ENCODE data around the gene TFAP2E.
A peak's percentile ranks its signal among the peaks of the same experiment; 100 is the strongest.

TFAP2E gene

DNA sequence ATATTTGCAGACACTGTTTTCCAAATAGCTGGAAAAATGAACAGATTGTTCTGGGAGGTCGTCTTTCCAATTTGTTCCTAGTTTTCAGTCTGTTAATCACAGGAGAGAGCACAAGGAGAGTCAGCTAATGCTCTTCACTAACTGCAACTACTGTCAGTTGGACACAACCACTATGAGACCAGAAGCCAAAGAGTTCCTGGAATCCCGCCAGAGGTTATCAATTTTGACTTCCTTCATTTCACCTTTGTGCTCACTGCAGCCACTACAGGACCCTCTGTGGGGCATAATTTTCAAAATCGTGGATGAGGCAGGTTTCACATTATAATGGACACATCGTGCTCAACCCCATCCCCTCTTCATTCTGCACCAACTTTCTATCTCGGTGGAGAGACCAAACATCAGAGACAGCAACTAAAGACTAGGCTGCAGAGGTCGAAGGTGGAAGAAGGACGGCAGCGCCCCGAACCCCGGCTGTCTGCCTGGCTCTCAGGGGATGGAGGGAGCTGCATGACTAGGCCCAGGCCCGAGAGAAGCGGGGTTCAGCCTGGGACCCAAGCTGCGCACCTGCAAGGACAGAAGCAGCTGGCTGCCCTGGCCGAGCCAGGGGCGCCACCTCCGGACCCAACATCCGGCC is 16.5 kb upstream of the TFAP2E start:
- no peak for DNase-seq (ENCODE audit: low read depth)
- TF ChIP-seq, protein P1, sequence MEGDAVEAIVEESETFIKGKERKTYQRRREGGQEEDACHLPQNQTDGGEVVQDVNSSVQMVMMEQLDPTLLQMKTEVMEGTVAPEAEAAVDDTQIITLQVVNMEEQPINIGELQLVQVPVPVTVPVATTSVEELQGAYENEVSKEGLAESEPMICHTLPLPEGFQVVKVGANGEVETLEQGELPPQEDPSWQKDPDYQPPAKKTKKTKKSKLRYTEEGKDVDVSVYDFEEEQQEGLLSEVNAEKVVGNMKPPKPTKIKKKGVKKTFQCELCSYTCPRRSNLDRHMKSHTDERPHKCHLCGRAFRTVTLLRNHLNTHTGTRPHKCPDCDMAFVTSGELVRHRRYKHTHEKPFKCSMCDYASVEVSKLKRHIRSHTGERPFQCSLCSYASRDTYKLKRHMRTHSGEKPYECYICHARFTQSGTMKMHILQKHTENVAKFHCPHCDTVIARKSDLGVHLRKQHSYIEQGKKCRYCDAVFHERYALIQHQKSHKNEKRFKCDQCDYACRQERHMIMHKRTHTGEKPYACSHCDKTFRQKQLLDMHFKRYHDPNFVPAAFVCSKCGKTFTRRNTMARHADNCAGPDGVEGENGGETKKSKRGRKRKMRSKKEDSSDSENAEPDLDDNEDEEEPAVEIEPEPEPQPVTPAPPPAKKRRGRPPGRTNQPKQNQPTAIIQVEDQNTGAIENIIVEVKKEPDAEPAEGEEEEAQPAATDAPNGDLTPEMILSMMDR (IDR thresholded peaks at IDR 0.05; ENCODE audit: control insufficient read depth, extremely low read depth, insufficient read depth) = peak; percentile 17; the same call in 1 of the 2 replicates
- H3K4me3 ChIP-seq (ENCODE audit: low read depth, low read length) = peak overlapping the region; percentile 92

DNA sequence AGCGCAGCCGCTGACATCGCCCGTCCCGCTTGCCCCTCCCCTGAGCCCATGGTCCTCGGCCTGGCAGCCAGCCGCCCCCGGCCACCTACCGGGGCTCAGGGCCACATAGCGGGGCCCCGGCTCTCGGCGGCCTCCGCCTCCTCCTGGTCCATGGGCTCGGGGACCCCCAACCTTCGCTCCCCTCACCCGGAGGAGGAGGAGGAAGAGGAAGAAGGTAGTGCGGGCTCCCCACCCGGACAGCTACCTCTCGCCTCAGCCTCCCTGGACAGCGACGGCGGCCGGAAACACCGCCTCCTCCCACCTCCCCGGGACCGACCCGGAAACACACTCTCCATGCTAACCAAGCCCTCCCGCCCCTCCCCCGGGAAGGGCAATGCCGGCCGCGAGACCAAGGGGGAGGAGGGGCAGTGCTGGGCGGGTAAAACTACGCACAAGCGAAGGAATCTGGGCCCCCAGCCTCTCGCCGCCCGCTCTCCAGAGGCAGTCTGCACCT is 15.9 kb upstream of the TFAP2E start, which contains the start of gene KIAA0319L:
Gene KIAA0319L (minus strand): TSS at position 286 of the 493 bp plus-strand sequence. CDS start 2,912 bp downstream, outside the sequence.
- peak; percentile 62 for DNase-seq (ENCODE audit: low read depth)
- TF ChIP-seq, protein P1 (IDR thresholded peaks at IDR 0.05; ENCODE audit: control insufficient read depth, extremely low read depth, insufficient read depth) = no peak
- H3K4me3 ChIP-seq (ENCODE audit: low read depth, low read length) = peak within 1 kb of the TSS; percentile 92

DNA sequence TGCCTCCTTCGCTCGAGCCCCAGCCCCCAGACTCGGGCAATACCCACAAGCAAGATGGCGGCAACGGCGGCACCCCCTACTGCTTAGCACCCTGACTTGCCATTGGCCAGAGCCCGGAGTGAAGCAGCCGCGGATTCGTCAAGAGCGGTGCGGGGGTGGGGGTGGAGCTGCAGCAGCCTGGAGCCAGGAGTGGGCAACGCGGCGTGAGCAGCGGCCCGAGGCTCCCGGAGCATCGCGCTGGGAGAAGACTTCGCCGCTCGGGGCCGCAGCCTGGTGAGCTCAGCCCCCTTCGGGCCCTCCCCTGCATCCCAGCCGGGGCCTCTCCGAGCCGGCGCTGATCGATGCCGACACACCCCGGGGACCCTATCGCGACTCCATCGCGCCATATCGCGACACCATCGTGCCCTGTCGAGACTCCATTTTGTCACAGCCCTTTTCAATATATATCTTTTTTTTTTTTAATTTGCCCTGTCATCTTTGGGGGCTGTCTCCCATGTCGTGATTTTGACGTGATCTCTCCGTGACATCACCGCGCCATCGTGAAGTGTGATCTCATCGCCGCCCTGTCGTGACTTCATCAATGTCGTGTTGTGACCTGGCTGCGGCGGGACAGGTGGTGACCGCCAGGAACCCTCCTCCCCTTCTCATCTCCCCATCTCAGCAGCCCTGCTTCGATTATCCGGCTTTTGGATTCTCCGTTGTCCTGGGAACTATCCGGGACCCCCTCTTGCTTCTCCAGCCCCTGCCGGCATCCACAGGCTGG is 15.3 kb upstream of the TFAP2E start, which contains the start of gene NCDN:
Gene NCDN (plus strand): TSS at position 189 of the 763 bp plus-strand sequence. CDS start 392 bp downstream, at position 581.
- H3K4me3 ChIP-seq (ENCODE audit: low read depth, low read length) = peak within 1 kb of the TSS; percentile 92
- TF ChIP-seq, protein P1 (IDR thresholded peaks at IDR 0.05; ENCODE audit: control insufficient read depth, extremely low read depth, insufficient read depth) = no peak
- peak; percentile 93 for DNase-seq (ENCODE audit: low read depth)

DNA sequence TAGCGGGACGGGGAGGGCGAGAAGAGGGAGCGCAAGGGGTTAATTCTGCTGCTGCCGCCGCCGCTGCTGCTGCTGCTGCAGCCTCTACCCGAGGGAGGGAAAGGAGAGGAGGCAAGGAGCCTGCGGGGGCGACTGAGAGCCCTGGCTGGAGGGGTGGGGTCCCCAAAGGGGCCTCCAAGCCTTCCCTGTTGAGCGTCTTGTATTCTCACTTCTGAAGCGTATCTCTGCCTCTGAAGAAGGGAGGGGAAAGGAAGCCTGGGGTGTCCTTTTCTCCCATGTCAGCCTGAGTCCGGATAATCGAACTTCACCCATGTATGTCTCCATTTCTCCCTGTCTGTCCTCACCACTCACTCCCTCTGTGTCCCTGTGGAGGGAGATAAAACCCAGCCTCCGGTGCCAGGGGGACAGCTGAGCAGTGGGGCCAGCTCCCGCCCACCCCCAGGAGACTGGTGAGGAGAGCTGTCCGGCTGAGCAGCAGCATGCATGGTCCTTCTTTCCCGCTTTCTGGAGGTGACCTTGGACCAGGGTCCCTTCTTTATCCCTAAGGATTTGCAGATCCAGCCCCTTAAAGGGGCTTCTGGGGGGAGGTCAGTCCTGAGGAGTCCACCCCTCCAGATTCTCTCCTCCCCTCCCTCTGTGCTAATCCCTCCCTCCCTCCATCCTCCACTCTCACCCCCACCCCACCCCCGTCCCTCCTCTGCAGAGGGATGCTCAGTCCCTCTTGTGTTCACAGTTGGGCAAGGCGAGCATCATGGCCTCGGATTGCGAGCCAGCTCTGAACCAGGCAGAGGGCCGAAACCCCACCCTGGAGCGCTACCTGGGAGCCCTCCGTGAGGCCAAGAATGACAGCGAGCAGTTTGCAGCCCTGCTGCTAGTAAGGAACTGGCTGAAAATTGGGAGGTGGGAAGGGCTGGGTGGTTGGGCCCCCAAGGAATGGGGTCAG is 14.5 kb upstream of the TFAP2E start:
- no peak for DNase-seq (ENCODE audit: low read depth)
- TF ChIP-seq, protein P1 (IDR thresholded peaks at IDR 0.05; ENCODE audit: control insufficient read depth, extremely low read depth, insufficient read depth) = peak; percentile 22; the same call in 1 of the 2 replicates
- H3K4me3 ChIP-seq (ENCODE audit: low read depth, low read length) = peak overlapping the region; percentile 92

DNA sequence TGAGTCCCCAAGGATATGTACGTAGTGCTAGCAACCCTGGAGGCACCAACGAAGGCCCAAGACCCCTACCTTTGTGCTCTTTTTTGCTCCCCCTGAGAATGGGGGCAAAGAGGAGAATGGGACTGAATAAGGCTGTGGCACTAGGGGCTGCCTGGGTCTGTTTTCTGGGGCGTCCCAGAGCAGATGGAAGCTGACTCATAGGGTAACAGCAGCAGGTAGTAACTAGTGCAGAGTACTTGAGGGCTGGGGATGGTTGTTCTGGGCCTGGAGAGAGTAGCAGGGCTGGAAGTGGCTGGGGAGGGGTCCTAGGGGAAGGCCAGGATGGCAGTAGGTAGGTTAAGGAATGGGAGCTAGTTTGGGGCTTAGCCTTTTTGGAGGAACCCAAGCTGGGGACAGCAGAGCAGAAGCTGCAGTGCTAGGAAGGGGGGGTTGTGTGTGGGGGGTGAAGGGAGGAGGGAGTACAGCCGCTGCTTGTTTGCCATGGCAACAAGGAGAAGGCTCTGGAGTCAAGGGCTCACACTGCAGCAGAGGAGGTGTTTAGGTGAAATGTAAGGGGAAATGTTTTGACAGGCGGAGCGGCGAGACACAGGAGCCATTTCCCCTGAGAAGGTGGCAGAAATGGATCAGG is 13.7 kb upstream of the TFAP2E start:
- TF ChIP-seq, protein P1 (IDR thresholded peaks at IDR 0.05; ENCODE audit: control insufficient read depth, extremely low read depth, insufficient read depth) = no peak
- no peak overlapping the region for H3K4me3 ChIP-seq (ENCODE audit: low read depth, low read length)
- DNase-seq (ENCODE audit: low read depth) = no peak
